Panc1 (cell line): Measurements from ENCODE around the gene VSIG10L2. TPM values are rescaled to one million over a fixed set of nuclear protein-coding genes. Genes with fewer than 3 reads are reported as not detected.

Experiments used
- ATAC-seq: fragments of 200-7000 bp; cut with Tn5 transposase; 2 replicates; pipeline ENCODE4 v1.9.1; 2020; ENCODE audit warnings: mild to moderate bottlenecking, moderate library complexity
- BruUV-seq: library from RNA; stranded (reverse); fragments of 400-500 nt; replicated peaks from 2 replicates; lab custom pipeline; 2021; lab: Mats Ljungman, UMichigan
- CTCF ChIA-PET: fragments of 300-600 bp; sonication (Branson Sonifier 250); formaldehyde crosslinking; loops from one replicate; lab custom pipeline; 2022; ENCODE audit warnings: antibody characterized with exemption; lab: Charles Lee
- POLR2A ChIA-PET: fragments of 300-600 bp; sonication (Branson Sonifier 250); formaldehyde crosslinking; loops from one replicate; lab custom pipeline; 2022; ENCODE audit warnings: antibody characterized with exemption; lab: Charles Lee
- DNase-seq: peaks from one replicate; pipeline ENCODE4 v3.0.0-alpha.2; 2010; ENCODE audit warnings: low read depth, low spot score
- H3K27ac ChIP-seq: 2 replicates; pipeline ENCODE4 v1.5.1; 2011; ENCODE audit warnings: mild to moderate bottlenecking, low read length, inconsistent platforms
- H3K27me3 ChIP-seq: fragments of 200-500 bp; sonication (Bioruptor generic); 2 replicates; pipeline ENCODE4 v1.6.0; 2014; ENCODE audit warnings: low read length, inconsistent platforms; ENCODE audit not compliant: control insufficient read depth, insufficient read depth
- H3K36me3 ChIP-seq: fragments of 200-500 bp; sonication (Bioruptor generic); 2 replicates; pipeline ENCODE4 v1.5.1; 2014; ENCODE audit warnings: inconsistent platforms, mild to moderate bottlenecking, low read length, moderate library complexity; ENCODE audit not compliant: control insufficient read depth, insufficient read depth
- H3K4me1 ChIP-seq: 2 replicates; pipeline ENCODE4 v1.5.1; 2011; ENCODE audit warnings: inconsistent platforms, mild to moderate bottlenecking, low read length, moderate library complexity; ENCODE audit not compliant: control insufficient read depth, insufficient read depth
- H3K4me3 ChIP-seq, 2 experiments: 2 replicates each; pipeline ENCODE4 v1.5.1; 2011 to 2012; ENCODE audit warnings: low read depth in 2 of 2, low read length in 2 of 2, mild to moderate bottlenecking in 2 of 2, inconsistent platforms in 1 of 2, moderate library complexity in 1 of 2
- H3K9me3 ChIP-seq: fragments of 200-500 bp; sonication (Bioruptor generic); 2 replicates; pipeline ENCODE4 v1.5.1; 2014; ENCODE audit warnings: low read depth, mild to moderate bottlenecking, inconsistent platforms, low read length, moderate library complexity; ENCODE audit not compliant: control insufficient read depth, insufficient read depth
- CTCF ChIP-seq: fragments of 450-650 bp; IDR thresholded peaks from 2 replicates; pipeline ENCODE4 v1.5.1; 2017; ENCODE audit warnings: mild to moderate bottlenecking
- POLR2AphosphoS5 ChIP-seq: IDR thresholded peaks from 2 replicates; pipeline ENCODE4 v1.6.1; 2012; ENCODE audit warnings: mild to moderate bottlenecking, low read depth, low read length, moderate library complexity
- REST ChIP-seq, 2 experiments: IDR thresholded peaks; 2 replicates each; pipeline ENCODE4 v1.6.1; 2011 to 2012; ENCODE audit warnings: low read depth in 2 of 2, control low read depth in 1 of 2, low read length in 1 of 2, mild to moderate bottlenecking in 1 of 2, moderate library complexity in 1 of 2; ENCODE audit not compliant: insufficient read depth in 1 of 2
- SIN3A ChIP-seq: IDR thresholded peaks from 2 replicates; pipeline ENCODE4 v1.6.1; 2012; ENCODE audit warnings: low read depth, mild to moderate bottlenecking, low read length, moderate library complexity, borderline replicate concordance; ENCODE audit not compliant: insufficient read depth
- TCF7L2 ChIP-seq: IDR thresholded peaks from 2 replicates; pipeline ENCODE4 v1.6.1; 2011; ENCODE audit warnings: mild to moderate bottlenecking, low read depth, low read length, inconsistent platforms
- in situ Hi-C: cut with HindIII; loops from 2 replicates; pipeline ENCODE4 v1.10.0; 2016; ENCODE audit warnings: low sequenced_read_pairs, low pct_unique_long_range_greater_than_20kb
- intact Hi-C: fragments of 100-400 bp; cut with micrococcal nuclease; formaldehyde crosslinking; loops from one replicate; pipeline ENCODE4 v1.10.0; 2022; ENCODE audit not compliant: unreplicated experiment
- total RNA-seq: library from RNA; stranded (reverse); gene quantifications from one replicate; pipeline ENCODE4 v1.2.1, GENCODE V29; 2021; ENCODE audit not compliant: unreplicated experiment

The VSIG10L2 gene
- total RNA-seq, 1 experiment from 2014 or later, result not detected

- in situ Hi-C loops (loop anchor here (25.0 kb wide), 1 partner anchor 286 kb away; the partner anchor contains the start of genes FAM118B and RPUSD4), intact Hi-C loops (no loop called here)
- BruUV-seq, result no TSS peak
- no peak for ATAC-seq
- no peaks in the 10 kb centered on the region for H3K9me3 ChIP-seq
- ChIA-PET CTCF (interaction anchor here (0.7 kb wide), 1 partner anchor 267 kb away, joined by 3 read pairs; no protein-coding TSS in a partner anchor), POLR2A (no interaction called here)
- DNase-seq, result no peak
- H3K36me3 ChIP-seq, result no peaks in the 10 kb centered on the region
- TF ChIP-seq TCF7L2 (no peak), REST (IDR thresholded peaks at IDR 0.05; ENCODE audit: insufficient read depth in 1 of 2, low read depth in 2 of 2, low read length in 1 of 2) (no peak), SIN3A (no peak), POLR2AphosphoS5 (no peak), CTCF (no peak)
- H3K27me3 ChIP-seq, result peaks cover 9% of the 10 kb centered on the region; the same call in 1 of the 2 replicates
- no peaks in the 10 kb centered on the region for H3K4me1 ChIP-seq
- no peak overlapping the region for H3K4me3 ChIP-seq
- H3K27ac ChIP-seq, result no peak overlapping the region
Observed at GRCh38 chr11:125925804-125926203, 20.0 kb upstream of the VSIG10L2 start.

- CTCF ChIA-PET, result interaction anchor here (0.7 kb wide), 1 partner anchor 1419 kb away, joined by 3 read pairs; no protein-coding TSS in a partner anchor
Observed at GRCh38 chr11:125926682-125927081, 19.2 kb upstream of the VSIG10L2 start.

More at GRCh38 chr11:125926682-125927081, 19.2 kb upstream of the VSIG10L2 start:
- in situ Hi-C loops (loop anchor here (25.0 kb wide), 1 partner anchor 286 kb away; the partner anchor contains the start of genes FAM118B and RPUSD4), intact Hi-C loops (no loop called here)
- TF ChIP-seq CTCF (no peak), POLR2AphosphoS5 (no peak), SIN3A (no peak), TCF7L2 (no peak), REST (IDR thresholded peaks at IDR 0.05; ENCODE audit: insufficient read depth in 1 of 2, low read depth in 2 of 2, low read length in 1 of 2) (no peak)
- no peak overlapping the region for H3K27ac ChIP-seq
- H3K4me1 ChIP-seq, result peaks cover 3% of the 10 kb centered on the region; the same call in 1 of the 2 replicates
- no TSS peak for BruUV-seq
- H3K9me3 ChIP-seq, result no peaks in the 10 kb centered on the region
- H3K4me3 ChIP-seq, result no peak overlapping the region
- DNase-seq, result no peak
- POLR2A ChIA-PET, result no interaction called here
- H3K36me3 ChIP-seq, result no peaks in the 10 kb centered on the region
- peaks cover 11% of the 10 kb centered on the region for H3K27me3 ChIP-seq
- ATAC-seq, result no peak
